Mesendoderm (in vitro differentiated cells): Measurements from ENCODE around the gene RUVBL1.

Experiments used
- DNase-seq: peaks from one replicate; pipeline ENCODE4 v3.0.0; 2013
- H2AK5ac ChIP-seq: 2 replicates; pipeline ENCODE4 v1.6.1; 2013; ENCODE audit warnings: low read length, inconsistent platforms
- H2BK120ac ChIP-seq: 2 replicates; pipeline ENCODE4 v1.6.1; 2013; ENCODE audit warnings: low read depth, mild to moderate bottlenecking, low read length, moderate library complexity, mixed read lengths
- H2BK15ac ChIP-seq: replicated peaks from 2 replicates; pipeline ENCODE4 v1.6.1; 2013; ENCODE audit warnings: low read depth, mild to moderate bottlenecking, moderate library complexity
- H2BK5ac ChIP-seq: 2 replicates; pipeline ENCODE4 v1.6.1; 2013; ENCODE audit warnings: low read length, inconsistent platforms
- H3K18ac ChIP-seq: 2 replicates; pipeline ENCODE4 v1.6.1; 2013; ENCODE audit warnings: mild to moderate bottlenecking, low read length, mixed read lengths
- H3K23ac ChIP-seq: one replicate; pipeline ENCODE4 v1.6.1; 2013; ENCODE audit warnings: low read length
- H3K27ac ChIP-seq: 2 replicates; pipeline ENCODE4 v1.5.1; 2013; ENCODE audit warnings: low read depth, mild to moderate bottlenecking, inconsistent platforms, low read length, moderate library complexity
- H3K27me3 ChIP-seq: 2 replicates; pipeline ENCODE4 v1.6.1; 2013; ENCODE audit warnings: low read length, control low read depth, mild to moderate bottlenecking, inconsistent platforms; ENCODE audit not compliant: insufficient read depth, poor library complexity
- H3K36me3 ChIP-seq: 2 replicates; pipeline ENCODE4 v1.6.1; 2013; ENCODE audit warnings: low read length, inconsistent platforms; ENCODE audit not compliant: control insufficient read depth, insufficient read depth
- H3K4ac ChIP-seq: one replicate; pipeline ENCODE4 v1.6.1; 2013; ENCODE audit warnings: low read depth, mild to moderate bottlenecking, low read length, moderate library complexity
- H3K4me1 ChIP-seq: 2 replicates; pipeline ENCODE4 v1.6.1; 2013; ENCODE audit warnings: low read depth, low read length, inconsistent platforms; ENCODE audit not compliant: control insufficient read depth
- H3K4me2 ChIP-seq: 2 replicates; pipeline ENCODE4 v1.6.1; 2013; ENCODE audit warnings: low read length
- H3K4me3 ChIP-seq: 2 replicates; pipeline ENCODE4 v1.5.1; 2013; ENCODE audit warnings: mild to moderate bottlenecking, low read length
- H3K56ac ChIP-seq: one replicate; pipeline ENCODE4 v1.6.1; 2013; ENCODE audit warnings: low read length
- H3K79me1 ChIP-seq: 2 replicates; pipeline ENCODE4 v1.6.1; 2013; ENCODE audit warnings: low read length, inconsistent platforms
- H3K79me2 ChIP-seq: 2 replicates; pipeline ENCODE4 v1.6.1; 2013; ENCODE audit warnings: mild to moderate bottlenecking, low read length; ENCODE audit not compliant: control insufficient read depth, insufficient read depth
- H3K9ac ChIP-seq: 2 replicates; pipeline ENCODE4 v1.6.1; 2013; ENCODE audit warnings: low read length, inconsistent platforms
- H4K5ac ChIP-seq: one replicate; pipeline ENCODE4 v1.6.1; 2013; ENCODE audit warnings: low read length
- H4K8ac ChIP-seq: one replicate; pipeline ENCODE4 v1.6.1; 2013; ENCODE audit warnings: low read depth, mild to moderate bottlenecking, control low read depth, low read length, moderate library complexity
- WGBS: extraction: QIAGEN DNeasy Blood & Tissue Kit; methylation state at CpG from one replicate; pipeline ENCODE4 v1.1.7; 2013; ENCODE audit warnings: low lambda C conversion rate, missing lambda C conversion rate; ENCODE audit not compliant: insufficient coverage; ENCODE audit errors: extremely low coverage; 5-methylcytosine and 5-hydroxymethylcytosine counted together

The RUVBL1 gene

DNA sequence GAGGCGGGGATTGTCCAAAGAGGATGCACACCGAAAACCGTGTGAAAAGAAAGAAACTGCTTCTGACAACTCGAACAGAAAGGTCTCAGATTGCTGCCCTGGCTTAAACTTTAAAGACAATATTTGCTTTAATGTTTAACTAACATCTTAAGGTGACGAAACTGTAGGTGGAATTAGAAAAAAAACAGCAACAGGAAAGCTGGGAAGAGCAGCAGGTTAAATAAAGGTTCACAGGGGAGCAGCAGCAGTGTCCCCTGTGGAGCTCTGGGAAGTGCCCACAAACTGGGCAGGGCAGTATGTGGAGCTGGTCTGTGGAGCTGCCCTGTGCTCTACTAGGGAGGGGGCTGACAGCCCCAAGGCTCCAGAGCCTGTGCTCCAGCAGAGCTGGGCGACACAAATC lies 25.4 kb downstream of the RUVBL1 start:
- Histone ChIP-seq H2BK15ac (no peak overlapping the region), H3K79me2 (no peaks in the 10 kb centered on the region), H3K79me1 (no peaks in the 10 kb centered on the region), H3K36me3 (peaks cover 24% of the 10 kb centered on the region), H3K4me1 (no peaks in the 10 kb centered on the region), H3K27ac (peak overlapping the region; percentile 30), H3K4ac (no peak overlapping the region), H3K23ac (no peak overlapping the region), H3K56ac (no peak overlapping the region), H4K8ac (no peak overlapping the region), H3K9ac (no peak overlapping the region), H2BK5ac (no peak overlapping the region), H2AK5ac (no peak overlapping the region), H3K27me3 (no peaks in the 10 kb centered on the region), H3K18ac (no peak overlapping the region), H2BK120ac (no peak overlapping the region), H4K5ac (no peak overlapping the region), H3K4me3 (no peak overlapping the region), H3K4me2 (no peak overlapping the region)
- no peak for DNase-seq
- WGBS, result no CpG with 5 or more reads among the region's 6 CpGs

DNA sequence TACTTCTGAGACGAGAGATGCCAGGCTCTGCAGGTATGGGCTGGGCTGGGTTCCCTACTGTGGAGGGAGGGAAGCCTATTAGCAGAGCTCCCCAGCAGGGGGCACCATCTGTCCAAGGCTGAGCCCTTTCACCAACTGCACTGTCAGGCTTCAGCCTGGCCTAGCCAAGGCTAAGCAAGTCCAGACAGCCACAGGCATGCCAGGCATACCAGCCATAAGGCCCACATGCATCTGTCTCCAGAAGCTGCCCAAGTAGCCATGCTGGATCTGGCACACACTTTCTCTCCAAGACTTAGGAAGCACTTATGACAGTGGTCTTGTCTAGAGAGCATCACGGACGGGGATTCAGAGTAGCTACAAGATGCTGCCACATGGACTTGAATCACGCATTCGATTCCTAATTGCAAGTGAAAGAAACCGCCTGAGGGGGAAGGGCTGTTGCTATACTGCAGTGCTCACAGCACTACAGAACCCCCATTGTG lies 28.3 kb downstream of the RUVBL1 start:
- Histone ChIP-seq H4K8ac (no peak overlapping the region), H3K4me1 (no peaks in the 10 kb centered on the region), H3K4me2 (no peak overlapping the region), H2BK5ac (no peak overlapping the region), H2BK120ac (no peak overlapping the region), H3K79me2 (no peaks in the 10 kb centered on the region), H3K36me3 (peaks cover 24% of the 10 kb centered on the region), H3K4ac (no peak overlapping the region), H4K5ac (no peak overlapping the region), H3K27me3 (no peaks in the 10 kb centered on the region), H3K4me3 (no peak overlapping the region), H3K79me1 (peaks cover 3% of the 10 kb centered on the region), H3K56ac (no peak overlapping the region), H3K9ac (no peak overlapping the region), H3K18ac (no peak overlapping the region), H3K27ac (no peak overlapping the region), H3K23ac (no peak overlapping the region), H2BK15ac (no peak overlapping the region), H2AK5ac (no peak overlapping the region)
- DNase-seq, result peak; percentile 89
- WGBS, result no CpG with 5 or more reads among the region's 6 CpGs

- no peak overlapping the region for H2BK15ac ChIP-seq
- no peaks in the 10 kb centered on the region for H3K4me1 ChIP-seq
- no peak overlapping the region for H3K4me2 ChIP-seq
- no peak overlapping the region for H4K5ac ChIP-seq
- H3K23ac ChIP-seq, result no peak overlapping the region
- no peak overlapping the region for H2AK5ac ChIP-seq
- H3K27me3 ChIP-seq, result no peaks in the 10 kb centered on the region
- H2BK120ac ChIP-seq, result no peak overlapping the region
- H3K27ac ChIP-seq, result no peak overlapping the region
- no peak overlapping the region for H3K9ac ChIP-seq
- no peaks in the 10 kb centered on the region for H3K79me2 ChIP-seq
- no CpG with 5 or more reads among the region's 13 CpGs for WGBS
- no peak overlapping the region for H2BK5ac ChIP-seq
- no peak overlapping the region for H3K4me3 ChIP-seq
- no peak overlapping the region for H3K56ac ChIP-seq
- no peak overlapping the region for H3K18ac ChIP-seq
- no peak overlapping the region for H4K8ac ChIP-seq
- H3K36me3 ChIP-seq, result peaks cover 20% of the 10 kb centered on the region
- no peak overlapping the region for H3K4ac ChIP-seq
- DNase-seq, result no peak
- peaks cover 3% of the 10 kb centered on the region for H3K79me1 ChIP-seq
These were observed 29.1 kb downstream of the RUVBL1 start for GRCh38 chr3:128094295-128095151.

- no peak overlapping the region for H4K8ac ChIP-seq
- H3K4me1 ChIP-seq, result no peaks in the 10 kb centered on the region
- no peak overlapping the region for H3K4me2 ChIP-seq
- H3K79me2 ChIP-seq, result no peaks in the 10 kb centered on the region
- H3K27ac ChIP-seq, result no peak overlapping the region
- WGBS, result no CpG with 5 or more reads among the region's 2 CpGs
- H2BK5ac ChIP-seq, result no peak overlapping the region
- H3K79me1 ChIP-seq, result peaks cover 3% of the 10 kb centered on the region
- no peak overlapping the region for H3K23ac ChIP-seq
- no peak overlapping the region for H3K18ac ChIP-seq
- no peak overlapping the region for H3K4ac ChIP-seq
- no peak overlapping the region for H2AK5ac ChIP-seq
- no peak overlapping the region for H2BK15ac ChIP-seq
- no peak overlapping the region for H2BK120ac ChIP-seq
- peaks cover 8% of the 10 kb centered on the region for H3K36me3 ChIP-seq
- H3K4me3 ChIP-seq, result no peak overlapping the region
- H3K56ac ChIP-seq, result no peak overlapping the region
- H3K9ac ChIP-seq, result no peak overlapping the region
- DNase-seq, result no peak
- no peak overlapping the region for H4K5ac ChIP-seq
- H3K27me3 ChIP-seq, result no peaks in the 10 kb centered on the region
These were observed 32.0 kb downstream of the RUVBL1 start for GRCh38 chr3:128091586-128091985.

DNA sequence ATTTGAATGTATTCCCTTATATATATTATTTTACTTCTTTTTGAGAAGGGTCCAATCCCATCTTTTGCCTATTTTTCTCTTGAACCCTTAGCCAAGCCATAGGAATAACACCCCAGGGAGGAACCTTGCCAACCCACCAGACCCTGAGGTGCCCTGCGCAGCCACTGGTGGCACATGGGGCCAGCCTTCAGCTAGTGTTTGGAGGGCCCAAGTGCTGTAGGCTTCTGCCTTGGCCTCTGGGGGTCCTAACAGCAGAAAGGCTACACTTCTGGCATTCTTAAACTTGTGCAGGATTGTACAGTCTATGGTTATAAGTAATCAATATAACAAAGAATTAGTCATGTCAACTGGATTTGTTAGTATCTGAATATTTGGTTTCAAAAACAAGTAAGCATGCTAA lies 34.5 kb downstream of the RUVBL1 start:
- Histone ChIP-seq H3K4me2 (no peak overlapping the region), H2BK5ac (no peak overlapping the region), H3K56ac (no peak overlapping the region), H3K79me2 (no peaks in the 10 kb centered on the region), H2BK15ac (no peak overlapping the region), H2AK5ac (no peak overlapping the region), H4K8ac (no peak overlapping the region), H3K27me3 (no peaks in the 10 kb centered on the region), H3K9ac (no peak overlapping the region), H3K79me1 (peaks cover 3% of the 10 kb centered on the region), H3K4me3 (no peak overlapping the region), H2BK120ac (no peak overlapping the region), H3K4ac (no peak overlapping the region), H3K18ac (no peak overlapping the region), H3K36me3 (peaks cover 5% of the 10 kb centered on the region), H3K4me1 (no peaks in the 10 kb centered on the region), H3K27ac (no peak overlapping the region), H4K5ac (no peak overlapping the region), H3K23ac (no peak overlapping the region)
- no peak for DNase-seq
- no CpG with 5 or more reads among the region's 1 CpG for WGBS

GRCh38 chr3:128084675-128085021 lies 39.0 kb downstream of the RUVBL1 start:
- H3K4me3 ChIP-seq, result no peak overlapping the region
- H3K27ac ChIP-seq, result no peak overlapping the region
- no peak overlapping the region for H3K18ac ChIP-seq
- H4K8ac ChIP-seq, result no peak overlapping the region
- no peak overlapping the region for H3K56ac ChIP-seq
- H2BK5ac ChIP-seq, result no peak overlapping the region
- no peak for DNase-seq
- H2BK15ac ChIP-seq, result no peak overlapping the region
- no peaks in the 10 kb centered on the region for H3K79me1 ChIP-seq
- WGBS, result no CpG with 5 or more reads among the region's 6 CpGs
- no peak overlapping the region for H4K5ac ChIP-seq
- H3K79me2 ChIP-seq, result no peaks in the 10 kb centered on the region
- H3K4me2 ChIP-seq, result no peak overlapping the region
- H3K4me1 ChIP-seq, result no peaks in the 10 kb centered on the region
- H2BK120ac ChIP-seq, result no peak overlapping the region
- no peaks in the 10 kb centered on the region for H3K27me3 ChIP-seq
- no peak overlapping the region for H3K4ac ChIP-seq
- H3K36me3 ChIP-seq, result peaks cover 10% of the 10 kb centered on the region
- no peak overlapping the region for H2AK5ac ChIP-seq
- H3K9ac ChIP-seq, result no peak overlapping the region
- no peak overlapping the region for H3K23ac ChIP-seq
